Measurements from ENCODE around the gene TIGAR.

Gene TIGAR

GRCh38 chr12:4378772-4379171 is 57.8 kb downstream of the TIGAR start:
- no peak for DNase-seq (ENCODE audit: low read depth in 2 of 2)

GRCh38 chr12:4379405-4379804 is 58.4 kb downstream of the TIGAR start, which contains the start of gene FGF23:
FGF23 (minus strand) TSS chr12:4379712; CDS start chr12:4379582, 130 bp downstream.
- no peak for DNase-seq (ENCODE audit: low read depth in 2 of 2)

- DNase-seq (ENCODE audit: low read depth in 2 of 2), result no peak
These were observed 59.3 kb downstream of the TIGAR start for GRCh38 chr12:4380332-4380731.

GRCh38 chr12:4383304-4383865 is 62.4 kb downstream of the TIGAR start:
- DNase-seq (ENCODE audit: low read depth in 2 of 2), result no peak

GRCh38 chr12:4386801-4387200 is 65.8 kb downstream of the TIGAR start:
- no peak for DNase-seq (ENCODE audit: low read depth in 2 of 2)

DNA sequence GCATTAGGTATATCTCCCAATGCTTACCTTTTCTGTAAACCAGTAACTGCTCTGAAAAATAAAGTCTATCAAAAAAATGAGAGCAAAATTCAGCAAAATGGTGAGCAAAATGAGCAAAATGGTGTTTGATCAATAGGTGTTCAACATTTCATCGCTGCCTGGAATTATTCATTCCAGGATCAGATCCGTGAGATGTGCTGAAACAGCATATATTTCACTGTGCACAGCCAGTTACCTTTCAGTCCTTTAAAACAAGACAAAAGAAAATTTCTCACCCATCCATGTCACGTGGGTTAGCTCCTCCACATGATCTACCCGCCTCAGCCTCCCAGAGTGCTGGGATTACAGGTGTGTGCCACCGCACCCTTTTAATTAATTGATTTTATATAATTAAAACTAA is 66.6 kb downstream of the TIGAR start:
- no peak for DNase-seq (ENCODE audit: low read depth in 2 of 2)

DNA sequence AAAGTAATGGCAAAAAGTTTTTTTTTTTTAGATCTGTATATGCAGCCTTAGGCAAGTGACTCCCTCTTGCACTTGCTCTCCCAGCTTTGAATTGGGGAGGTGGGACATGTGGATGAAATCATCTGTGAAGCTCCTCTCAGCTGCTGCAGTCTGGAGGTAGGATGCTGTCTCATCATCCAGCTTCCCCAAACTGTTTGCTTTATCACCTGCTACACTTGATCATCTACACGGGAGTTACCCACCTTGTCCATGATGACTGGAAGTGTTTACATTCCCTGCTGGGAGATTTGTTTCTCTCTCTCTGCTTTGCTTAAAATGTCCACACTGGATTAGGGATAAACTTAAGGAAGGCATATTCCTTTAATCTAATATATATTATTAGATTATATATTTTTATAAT is 67.0 kb downstream of the TIGAR start:
- DNase-seq (ENCODE audit: low read depth in 2 of 2), result no peak

GRCh38 chr12:4388662-4389061 is 67.6 kb downstream of the TIGAR start:
- DNase-seq (ENCODE audit: low read depth in 2 of 2), result no peak

DNA sequence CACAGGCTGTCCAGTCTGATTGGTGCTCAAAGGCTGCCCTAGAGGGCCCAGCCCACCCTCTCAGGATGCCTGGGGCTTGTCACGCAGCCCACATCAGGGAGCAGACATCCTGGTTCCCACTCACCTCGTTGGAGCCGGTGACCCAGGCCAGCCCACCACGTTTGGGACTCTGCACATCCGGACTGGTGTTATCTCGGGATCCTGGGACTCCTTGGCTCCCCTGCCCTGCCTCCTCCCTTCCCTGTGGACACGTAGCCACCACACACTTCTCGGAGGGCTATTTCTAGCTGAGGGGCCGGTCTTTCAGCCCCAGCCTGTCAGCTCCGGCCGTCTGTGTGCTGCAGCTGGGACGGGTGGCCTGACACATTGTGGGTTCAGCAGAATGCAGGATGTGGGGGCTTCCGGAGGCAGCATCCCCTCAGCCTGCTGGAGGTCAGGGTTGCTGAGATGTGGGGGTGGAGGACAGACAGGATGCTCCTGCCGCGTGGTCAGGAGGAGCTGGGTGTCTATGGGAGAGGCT is 71.3 kb downstream of the TIGAR start:
- DNase-seq (ENCODE audit: low read depth in 2 of 2), result no peak

DNA sequence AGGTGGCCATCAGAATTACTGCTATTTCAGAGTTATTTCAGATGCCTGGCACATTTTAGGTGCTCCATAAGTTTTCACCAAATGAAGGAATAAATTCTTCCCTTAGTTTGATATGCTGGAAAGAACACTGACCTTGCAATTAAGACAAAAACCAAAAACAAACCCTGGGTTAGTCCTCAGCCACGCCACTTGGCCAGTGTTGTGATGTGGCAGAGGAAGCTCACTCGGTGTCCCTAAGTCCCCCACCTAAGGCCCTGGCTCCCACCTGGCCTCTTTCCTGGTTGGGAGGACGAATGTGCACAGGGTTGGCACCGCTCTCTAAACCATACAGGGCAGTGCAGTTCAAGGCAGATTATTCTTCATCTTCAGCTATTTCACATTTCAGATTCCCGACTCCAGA is 72.2 kb downstream of the TIGAR start:
- DNase-seq (ENCODE audit: low read depth in 2 of 2), result no peak

DNA sequence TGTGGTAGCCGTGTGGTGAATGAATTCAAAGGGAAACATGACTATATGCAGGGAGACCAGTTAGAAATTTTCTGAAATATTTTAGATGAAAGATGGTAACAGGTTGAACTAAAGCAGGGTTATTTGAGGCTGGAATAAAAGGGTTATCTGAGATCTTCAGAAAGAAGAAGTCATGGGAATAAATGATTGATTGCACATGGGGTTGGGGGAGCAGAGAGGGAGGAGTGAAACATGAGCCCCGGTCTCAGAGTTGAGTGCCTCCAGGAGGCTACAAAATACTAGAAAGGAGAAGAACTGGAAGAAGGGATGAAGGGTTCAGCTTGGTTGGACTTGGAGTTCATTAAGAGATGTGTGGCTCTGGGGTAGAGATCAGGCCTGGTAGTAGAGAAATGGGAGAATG is 74.8 kb downstream of the TIGAR start:
- DNase-seq (ENCODE audit: low read depth in 2 of 2), result no peak

DNA sequence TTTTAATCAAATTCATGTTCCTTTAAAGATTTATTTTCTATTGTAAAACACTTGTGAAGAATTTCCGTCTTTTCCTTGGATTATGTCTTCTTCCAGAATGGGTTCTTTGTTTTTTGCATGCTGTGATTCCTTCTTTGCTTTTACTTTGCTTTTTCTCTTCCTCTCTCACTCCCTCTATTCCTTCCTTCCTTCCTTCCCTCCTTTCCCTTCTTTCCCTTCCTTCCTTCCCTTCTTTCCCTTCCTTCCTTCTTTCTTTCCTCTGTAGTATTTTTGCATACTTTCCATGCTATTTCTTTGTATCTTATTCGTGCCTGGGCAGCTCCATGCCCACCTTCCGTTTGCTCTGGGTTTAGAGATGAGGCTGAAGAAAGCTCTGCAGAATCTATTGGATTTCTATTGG is 80.1 kb downstream of the TIGAR start:
- no peak for DNase-seq (ENCODE audit: low read depth in 2 of 2)

DNA sequence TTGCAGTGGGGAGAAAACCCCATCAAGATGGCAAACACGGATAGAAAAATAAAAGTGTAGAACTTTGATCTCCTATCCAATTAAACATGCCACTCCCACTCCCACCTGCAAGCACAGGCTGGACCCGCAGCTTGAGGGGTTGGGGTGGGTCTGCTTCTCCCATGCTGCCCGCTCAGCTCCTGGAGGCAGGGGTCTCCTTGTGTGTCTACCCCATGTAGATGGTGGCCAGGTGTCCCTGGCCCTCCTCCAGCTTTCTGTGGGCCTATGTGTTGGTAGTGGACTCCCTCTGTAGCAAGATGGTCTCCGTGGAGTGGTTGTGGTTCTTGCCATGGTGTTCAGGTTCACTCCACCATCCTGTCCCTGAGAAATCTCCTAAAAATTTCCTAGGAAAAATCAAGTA is 82.0 kb downstream of the TIGAR start:
- no peak for DNase-seq (ENCODE audit: low read depth in 2 of 2)
